ENCODE data around the gene XIRP1. TPM values are rescaled to one million over a fixed set of nuclear protein-coding genes. Genes with fewer than 3 reads are reported as not detected.

Gene XIRP1, protein sequence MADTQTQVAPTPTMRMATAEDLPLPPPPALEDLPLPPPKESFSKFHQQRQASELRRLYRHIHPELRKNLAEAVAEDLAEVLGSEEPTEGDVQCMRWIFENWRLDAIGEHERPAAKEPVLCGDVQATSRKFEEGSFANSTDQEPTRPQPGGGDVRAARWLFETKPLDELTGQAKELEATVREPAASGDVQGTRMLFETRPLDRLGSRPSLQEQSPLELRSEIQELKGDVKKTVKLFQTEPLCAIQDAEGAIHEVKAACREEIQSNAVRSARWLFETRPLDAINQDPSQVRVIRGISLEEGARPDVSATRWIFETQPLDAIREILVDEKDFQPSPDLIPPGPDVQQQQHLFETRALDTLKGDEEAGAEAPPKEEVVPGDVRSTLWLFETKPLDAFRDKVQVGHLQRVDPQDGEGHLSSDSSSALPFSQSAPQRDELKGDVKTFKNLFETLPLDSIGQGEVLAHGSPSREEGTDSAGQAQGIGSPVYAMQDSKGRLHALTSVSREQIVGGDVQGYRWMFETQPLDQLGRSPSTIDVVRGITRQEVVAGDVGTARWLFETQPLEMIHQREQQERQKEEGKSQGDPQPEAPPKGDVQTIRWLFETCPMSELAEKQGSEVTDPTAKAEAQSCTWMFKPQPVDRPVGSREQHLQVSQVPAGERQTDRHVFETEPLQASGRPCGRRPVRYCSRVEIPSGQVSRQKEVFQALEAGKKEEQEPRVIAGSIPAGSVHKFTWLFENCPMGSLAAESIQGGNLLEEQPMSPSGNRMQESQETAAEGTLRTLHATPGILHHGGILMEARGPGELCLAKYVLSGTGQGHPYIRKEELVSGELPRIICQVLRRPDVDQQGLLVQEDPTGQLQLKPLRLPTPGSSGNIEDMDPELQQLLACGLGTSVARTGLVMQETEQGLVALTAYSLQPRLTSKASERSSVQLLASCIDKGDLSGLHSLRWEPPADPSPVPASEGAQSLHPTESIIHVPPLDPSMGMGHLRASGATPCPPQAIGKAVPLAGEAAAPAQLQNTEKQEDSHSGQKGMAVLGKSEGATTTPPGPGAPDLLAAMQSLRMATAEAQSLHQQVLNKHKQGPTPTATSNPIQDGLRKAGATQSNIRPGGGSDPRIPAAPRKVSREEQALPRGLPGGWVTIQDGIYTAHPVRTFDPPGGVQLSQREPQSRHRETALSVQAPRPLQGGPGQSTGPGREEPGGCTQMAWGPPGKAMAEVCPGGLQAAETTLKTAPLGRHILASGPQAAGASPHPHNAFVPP (N-terminal part only)
- 0.05 to 0.15 TPM (median 0.07 TPM) in 5 replicates for total RNA-seq (2022; extraction: Qiagen RNA extraction; ENCODE audit: low read depth)

GRCh38 chr3:39192490-39193092 is at the start of gene XIRP1:
XIRP1 (minus strand) TSS chr3:39192595; CDS start chr3:39189445, 3,150 bp downstream.

Other genes starting within 250 kb of the XIRP1 start
- gene SCN11A, start 140.7 kb downstream of the XIRP1 start, total RNA-seq (2022; extraction: Qiagen RNA extraction; ENCODE audit: low read depth), result not detected in 5 replicates
- 19.0 to 26.0 TPM (median 22.8 TPM) in 5 replicates for gene WDR48, start 140.6 kb downstream of the XIRP1 start, total RNA-seq (2022; extraction: Qiagen RNA extraction; ENCODE audit: low read depth)
- gene GORASP1, start 85.0 kb downstream of the XIRP1 start, total RNA-seq (2022; extraction: Qiagen RNA extraction; ENCODE audit: low read depth), result 26.4 to 34.9 TPM (median 33.9 TPM) in 5 replicates
- gene TTC21A, start 84.9 kb downstream of the XIRP1 start, total RNA-seq (2022; extraction: Qiagen RNA extraction; ENCODE audit: low read depth), result 1.4 to 1.9 TPM (median 1.5 TPM) in 5 replicates
- 15.2 to 22.2 TPM (median 18.3 TPM) in 5 replicates for gene CSRNP1, start 39.0 kb downstream of the XIRP1 start, total RNA-seq (2022; extraction: Qiagen RNA extraction; ENCODE audit: low read depth)
- gene CX3CR1, start 87.4 kb upstream of the XIRP1 start, total RNA-seq (2022; extraction: Qiagen RNA extraction; ENCODE audit: low read depth), result 0.02 TPM in 1 of 5 replicates, not detected in the others
- not detected in 5 replicates for gene CCR8, start 137.1 kb upstream of the XIRP1 start, total RNA-seq (2022; extraction: Qiagen RNA extraction; ENCODE audit: low read depth)
- gene SLC25A38, start 190.8 kb upstream of the XIRP1 start, total RNA-seq (2022; extraction: Qiagen RNA extraction; ENCODE audit: low read depth), result 37.3 to 45.5 TPM (median 39.3 TPM) in 5 replicates
- gene RPSA, start 214.1 kb upstream of the XIRP1 start, total RNA-seq (2022; extraction: Qiagen RNA extraction; ENCODE audit: low read depth), result 2,607 to 2,790 TPM (median 2,621 TPM) in 5 replicates

Measured in A549 treated with CpdA at 1 μM for 4 hours (cell line).